Transverse colon (tissue), 4 donors: Measurements from ENCODE around the gene HNRNPUL1. TPM values are rescaled to one million over a fixed set of nuclear protein-coding genes. Genes with fewer than 3 reads are reported as not detected.

Source experiments
- DNase-seq: peaks from one replicate; pipeline ENCODE4 v3.0.0-alpha.2; 2019
- H3K27ac ChIP-seq, 4 donors: fragments of 200-600 bp; sonication (generic); 2 replicates each; pipeline ENCODE4 v1.5.1; 2016 to 2018; ENCODE audit warnings: inconsistent platforms in 4 of 4
- H3K27me3 ChIP-seq: fragments of 200-600 bp; sonication (generic); 2 replicates; pipeline ENCODE4 v1.5.1; 2017; ENCODE audit warnings: inconsistent platforms
- H3K36me3 ChIP-seq, 4 donors: fragments of 200-600 bp; sonication (generic); 2 replicates each; pipeline ENCODE4 v1.5.1; 2017 to 2019; ENCODE audit warnings: inconsistent platforms in 4 of 4
- H3K4me1 ChIP-seq, 4 donors: fragments of 200-600 bp; sonication (generic); 2 replicates each; pipeline ENCODE4 v1.5.1; 2017 to 2020; ENCODE audit warnings: inconsistent platforms in 4 of 4
- H3K4me3 ChIP-seq, 4 donors: fragments of 200-600 bp; sonication (generic); 1 replicate in 1 of 4; 2 replicates in 3 of 4; pipeline versions ENCODE4 v1.5.1 to v1.6.1; 2017 to 2019; ENCODE audit warnings: inconsistent platforms in 4 of 4
- H3K9me3 ChIP-seq, 2 donors: fragments of 200-600 bp; sonication (generic); 2 replicates each; pipeline ENCODE4 v1.5.1; 2017 to 2019; ENCODE audit warnings: inconsistent platforms in 2 of 2
- CTCF ChIP-seq, 5 experiments: fragments of 200-600 bp in 3 of 5; fragments of 450-650 bp in 2 of 5; sonication (generic) in 3 of 5; IDR thresholded peaks; 1 replicate in 2 of 5; 2 replicates in 3 of 5; pipeline ENCODE4 v1.5.1; 2016 to 2017; ENCODE audit warnings: antibody characterized with exemption in 5 of 5, inconsistent platforms in 3 of 5, mild to moderate bottlenecking in 2 of 5, moderate library complexity in 1 of 5
- EP300 ChIP-seq: sonication (generic); formaldehyde crosslinking; IDR thresholded peaks from one replicate; pipeline ENCODE4 v1.6.1; 2017; ENCODE audit warnings: antibody characterized with exemption, low read depth
- POLR2A ChIP-seq: fragments of 450-650 bp; IDR thresholded peaks from one replicate; pipeline ENCODE4 v1.6.1; 2016; ENCODE audit warnings: antibody characterized with exemption, mild to moderate bottlenecking, moderate library complexity
- POLR2AphosphoS5 ChIP-seq, 3 donors: sonication (generic); formaldehyde crosslinking; IDR thresholded peaks; one replicate each; pipeline ENCODE4 v1.6.1; 2016; ENCODE audit warnings: antibody characterized with exemption in 3 of 3
- WGBS, 2 donors: methylation state at CpG; one replicate each; pipeline ENCODE4 v1.1.5; 2018; ENCODE audit warnings: low coverage in 1 of 2; 5-methylcytosine and 5-hydroxymethylcytosine counted together
- in situ Hi-C, 4 donors: fragments of 200-750 bp; cut with MboI; loops; one replicate each; pipeline versions ENCODE4 v1.15.0 to v1.15.1; 2017; ENCODE audit warnings: low sequenced_read_pairs in 3 of 4, low pct_ligation_motif_present in 1 of 4, low pct_unique_long_range_greater_than_20kb in 1 of 4
- intact Hi-C: fragments of 100-400 bp; cut with DNase I; formaldehyde crosslinking; loops from one replicate; pipeline ENCODE4 v1.15.1; 2023; ENCODE audit warnings: low total_unique reads
- total RNA-seq, 4 donors: library from RNA; depleted of rRNA; stranded (reverse); fragments of >200 nt; gene quantifications; one replicate each; pipeline ENCODE4 v1.1.0, GENCODE V29; 2016

HNRNPUL1 gene
- total RNA-seq, 4 donors from 2014 or later: 115 to 296 (median 145) TPM

GRCh38 chr19:41310033-41310831 lies 46.1 kb downstream of the HNRNPUL1 start, which contains the start of gene CCDC97:
Gene CCDC97 (plus strand): TSS chr19:41310172. CDS start chr19:41310311, 139 bp downstream.
- in situ Hi-C loops (no loop called here), intact Hi-C loops (no loop called here)
- Histone ChIP-seq H3K27ac (peak within 1 kb of the TSS; percentile 91 to 96 (median 93)), H3K9me3 (no peaks in the 10 kb centered on the region), H3K4me1 (peaks cover 22 to 52% (median 34%) of the 10 kb centered on the region in 4 donors), H3K36me3 (peaks cover 0 to 28% (median 10%) of the 10 kb centered on the region in 4 donors), H3K4me3 (peak within 1 kb of the TSS; percentile 60 to 67 (median 64)), H3K27me3 (no peaks in the 10 kb centered on the region)
- WGBS, 2 donors: 1% methylated on average over 35 to 47 of the region's 47 CpGs
- TF ChIP-seq POLR2AphosphoS5 (IDR thresholded peaks at IDR 0.05) (peak; percentile 61 to 88 (median 73)), CTCF (IDR thresholded peaks at IDR 0.05) (no peak), POLR2A (peak; percentile 76)
- peak; percentile 90 for DNase-seq

DNA sequence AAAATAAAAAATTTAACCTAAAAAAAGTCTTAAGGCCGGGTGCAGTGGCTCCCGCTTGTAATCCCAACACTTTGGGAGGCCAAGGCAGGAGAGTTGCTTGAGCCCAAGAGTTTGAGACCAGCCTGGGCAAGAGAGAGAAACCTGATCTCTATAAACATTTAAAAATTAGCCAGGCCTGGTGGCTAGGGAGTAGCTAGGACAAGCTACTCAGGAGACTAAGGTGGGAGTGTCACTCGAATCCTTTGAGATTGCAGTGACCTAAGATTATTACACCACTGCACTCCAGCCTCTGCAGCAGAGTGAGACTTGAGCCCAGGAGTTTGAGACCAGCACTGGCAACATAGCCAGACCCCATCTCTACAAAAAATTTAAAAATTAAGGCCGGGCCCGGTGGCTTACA lies 46.9 kb downstream of the HNRNPUL1 start:
- in situ Hi-C loops: no loop called here
- H3K4me1 ChIP-seq: peaks cover 22 to 48% (median 34%) of the 10 kb centered on the region in 4 donors

GRCh38 chr19:41311613-41312012 lies 47.4 kb downstream of the HNRNPUL1 start:
- no peak for DNase-seq
- intact Hi-C loops (no loop called here), in situ Hi-C loops (no loop called here)
- Histone ChIP-seq H3K36me3 (peaks cover 0 to 23% (median 8%) of the 10 kb centered on the region in 4 donors), H3K4me1 (peaks cover 22 to 44% (median 34%) of the 10 kb centered on the region in 4 donors), H3K27ac (no peak overlapping the region), H3K4me3 (peak overlapping the region in 1 of 4 donors; percentile 60), H3K9me3 (no peaks in the 10 kb centered on the region), H3K27me3 (no peaks in the 10 kb centered on the region)
- 92 to 97% methylated on average over 3 to 8 of the region's 8 CpGs for WGBS, 2 donors
- TF ChIP-seq EP300: no peak
- no peak for TF ChIP-seq POLR2A
- TF ChIP-seq POLR2AphosphoS5 (IDR thresholded peaks at IDR 0.05): no peak
- no peak for TF ChIP-seq CTCF (IDR thresholded peaks at IDR 0.05)

More for the DNA sequence above, 46.9 kb downstream of the HNRNPUL1 start:
- Histone ChIP-seq H3K36me3 (peaks cover 0 to 23% (median 6%) of the 10 kb centered on the region in 4 donors), H3K27ac (peak overlapping the region; percentile 91 to 96 (median 93)), H3K27me3 (no peaks in the 10 kb centered on the region), H3K4me3 (peak overlapping the region in 3 of 4 donors; percentile 60 to 67 (median 66)), H3K9me3 (no peaks in the 10 kb centered on the region)
- intact Hi-C loops: no loop called here
- DNase-seq: no peak
- TF ChIP-seq POLR2A: no peak
- TF ChIP-seq CTCF (IDR thresholded peaks at IDR 0.05): no peak
- no peak for TF ChIP-seq POLR2AphosphoS5 (IDR thresholded peaks at IDR 0.05)
- no peak for TF ChIP-seq EP300
- 60 to 100% methylated on average over 2 to 5 of the region's 5 CpGs for WGBS, 2 donors

DNA sequence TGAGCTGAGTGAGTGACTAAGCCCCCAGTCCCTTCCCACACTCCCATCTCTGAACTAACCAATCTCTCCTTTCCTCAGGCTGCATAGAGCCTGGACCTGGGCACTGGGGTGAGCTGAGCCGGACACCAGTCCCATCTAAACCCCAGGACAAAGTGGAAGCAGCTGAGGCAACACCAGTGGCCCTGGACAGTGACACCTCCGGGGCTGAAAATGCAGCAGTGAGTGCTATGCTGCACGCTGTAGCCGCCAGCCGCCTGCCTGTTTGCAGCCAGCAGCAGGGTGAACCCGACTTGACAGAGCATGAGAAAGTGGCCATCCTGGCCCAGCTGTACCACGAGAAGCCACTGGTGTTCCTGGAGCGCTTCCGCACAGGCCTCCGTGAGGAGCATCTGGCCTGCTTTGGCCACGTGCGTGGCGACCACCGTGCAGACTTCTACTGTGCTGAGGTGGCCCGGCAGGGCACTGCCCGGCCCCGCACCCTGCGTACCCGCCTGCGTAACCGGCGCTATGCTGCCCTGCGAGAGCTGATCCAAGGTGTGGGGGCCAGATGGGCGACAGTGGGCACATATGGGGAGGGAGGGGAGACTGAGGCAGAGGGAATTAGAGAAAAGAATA lies 52.2 kb downstream of the HNRNPUL1 start:
- 92 to 100% methylated on average over 2 to 21 of the region's 24 CpGs for WGBS, 2 donors
- H3K4me3 ChIP-seq: no peak overlapping the region
- in situ Hi-C loops: no loop called here
- intact Hi-C loops: no loop called here
- no peak overlapping the region for H3K27ac ChIP-seq
- no peaks in the 10 kb centered on the region for H3K9me3 ChIP-seq
- no peaks in the 10 kb centered on the region for H3K27me3 ChIP-seq
- TF ChIP-seq POLR2A (no peak), EP300 (no peak), POLR2AphosphoS5 (IDR thresholded peaks at IDR 0.05) (no peak), CTCF (IDR thresholded peaks at IDR 0.05) (no peak)
- H3K4me1 ChIP-seq: peaks cover 3 to 12% (median 6%) of the 10 kb centered on the region in 4 donors
- DNase-seq: no peak
- peaks cover 0 to 34% (median 13%) of the 10 kb centered on the region in 4 donors for H3K36me3 ChIP-seq
